ENCODE data around the gene PGBD2. TPM values are rescaled to one million over a fixed set of nuclear protein-coding genes. Genes with fewer than 3 reads are reported as not detected.

PGBD2 gene
- polyA plus RNA-seq, 2 of the 4 experiments (the other 2 are of a cell fraction): 5.6 to 7.1 TPM

DNA sequence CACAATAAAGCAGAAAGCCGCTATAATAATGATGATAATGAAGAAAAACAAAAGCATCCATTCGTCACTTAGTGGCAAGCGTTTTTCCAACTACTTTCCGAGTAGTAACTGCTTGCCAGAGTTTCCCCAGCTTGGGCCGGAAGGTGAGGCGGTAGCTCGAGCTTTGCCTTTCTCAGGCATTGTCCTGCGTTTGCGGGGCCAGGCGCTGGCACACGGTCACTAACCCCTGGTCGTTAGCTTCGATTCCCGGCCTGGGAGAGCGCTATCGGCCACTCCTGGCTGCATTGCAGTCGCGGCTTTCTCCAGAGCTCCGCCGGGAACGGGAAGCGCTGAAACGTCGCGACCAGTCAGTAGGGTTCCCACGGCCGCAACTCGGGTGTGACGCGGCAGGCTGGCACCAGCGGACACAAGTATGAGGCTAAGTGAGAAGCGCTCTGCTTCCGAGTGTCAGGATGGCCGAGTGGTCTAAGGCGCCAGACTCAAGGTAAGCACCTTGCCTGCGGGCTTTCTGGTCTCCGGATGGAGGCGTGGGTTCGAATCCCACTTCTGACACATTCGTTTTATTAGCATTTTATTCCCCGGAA is 32.5 kb upstream of the PGBD2 start (continued):
- TF ChIP-seq, protein P1, sequence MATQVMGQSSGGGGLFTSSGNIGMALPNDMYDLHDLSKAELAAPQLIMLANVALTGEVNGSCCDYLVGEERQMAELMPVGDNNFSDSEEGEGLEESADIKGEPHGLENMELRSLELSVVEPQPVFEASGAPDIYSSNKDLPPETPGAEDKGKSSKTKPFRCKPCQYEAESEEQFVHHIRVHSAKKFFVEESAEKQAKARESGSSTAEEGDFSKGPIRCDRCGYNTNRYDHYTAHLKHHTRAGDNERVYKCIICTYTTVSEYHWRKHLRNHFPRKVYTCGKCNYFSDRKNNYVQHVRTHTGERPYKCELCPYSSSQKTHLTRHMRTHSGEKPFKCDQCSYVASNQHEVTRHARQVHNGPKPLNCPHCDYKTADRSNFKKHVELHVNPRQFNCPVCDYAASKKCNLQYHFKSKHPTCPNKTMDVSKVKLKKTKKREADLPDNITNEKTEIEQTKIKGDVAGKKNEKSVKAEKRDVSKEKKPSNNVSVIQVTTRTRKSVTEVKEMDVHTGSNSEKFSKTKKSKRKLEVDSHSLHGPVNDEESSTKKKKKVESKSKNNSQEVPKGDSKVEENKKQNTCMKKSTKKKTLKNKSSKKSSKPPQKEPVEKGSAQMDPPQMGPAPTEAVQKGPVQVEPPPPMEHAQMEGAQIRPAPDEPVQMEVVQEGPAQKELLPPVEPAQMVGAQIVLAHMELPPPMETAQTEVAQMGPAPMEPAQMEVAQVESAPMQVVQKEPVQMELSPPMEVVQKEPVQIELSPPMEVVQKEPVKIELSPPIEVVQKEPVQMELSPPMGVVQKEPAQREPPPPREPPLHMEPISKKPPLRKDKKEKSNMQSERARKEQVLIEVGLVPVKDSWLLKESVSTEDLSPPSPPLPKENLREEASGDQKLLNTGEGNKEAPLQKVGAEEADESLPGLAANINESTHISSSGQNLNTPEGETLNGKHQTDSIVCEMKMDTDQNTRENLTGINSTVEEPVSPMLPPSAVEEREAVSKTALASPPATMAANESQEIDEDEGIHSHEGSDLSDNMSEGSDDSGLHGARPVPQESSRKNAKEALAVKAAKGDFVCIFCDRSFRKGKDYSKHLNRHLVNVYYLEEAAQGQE (IDR thresholded peaks at IDR 0.05): peak; percentile 68
- TF ChIP-seq, protein P2, sequence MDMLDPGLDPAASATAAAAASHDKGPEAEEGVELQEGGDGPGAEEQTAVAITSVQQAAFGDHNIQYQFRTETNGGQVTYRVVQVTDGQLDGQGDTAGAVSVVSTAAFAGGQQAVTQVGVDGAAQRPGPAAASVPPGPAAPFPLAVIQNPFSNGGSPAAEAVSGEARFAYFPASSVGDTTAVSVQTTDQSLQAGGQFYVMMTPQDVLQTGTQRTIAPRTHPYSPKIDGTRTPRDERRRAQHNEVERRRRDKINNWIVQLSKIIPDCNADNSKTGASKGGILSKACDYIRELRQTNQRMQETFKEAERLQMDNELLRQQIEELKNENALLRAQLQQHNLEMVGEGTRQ (IDR thresholded peaks at IDR 0.05): 0 out of 2 replicates have a peak, but pooled peaks have one; percentile 2
- TF ChIP-seq SREBF2 (IDR thresholded peaks at IDR 0.05): peak; percentile 91
- peak; percentile 79; the same call in 1 of the 2 replicates for TF ChIP-seq PHF8 (IDR thresholded peaks at IDR 0.05; ENCODE audit: borderline replicate concordance, low read depth)
- TF ChIP-seq, protein P3, sequence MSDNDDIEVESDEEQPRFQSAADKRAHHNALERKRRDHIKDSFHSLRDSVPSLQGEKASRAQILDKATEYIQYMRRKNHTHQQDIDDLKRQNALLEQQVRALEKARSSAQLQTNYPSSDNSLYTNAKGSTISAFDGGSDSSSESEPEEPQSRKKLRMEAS (IDR thresholded peaks at IDR 0.05): peak; percentile 69
- no peak; a peak in 2 of 5 replicates for TF ChIP-seq JUN (IDR thresholded peaks at IDR 0.05)
- no peak for TF ChIP-seq ZSCAN20 (CRISPR knock-in tag; IDR thresholded peaks at IDR 0.05)
- TF ChIP-seq FOSB (CRISPR knock-in tag; IDR thresholded peaks at IDR 0.05): no peak
- TF ChIP-seq POLR2A (IDR thresholded peaks at IDR 0.05; ENCODE audit: low read length): peak; percentile 60
- TF ChIP-seq ZNF302 (CRISPR knock-in tag; IDR thresholded peaks at IDR 0.05): no peak
- TF ChIP-seq, protein P4, sequence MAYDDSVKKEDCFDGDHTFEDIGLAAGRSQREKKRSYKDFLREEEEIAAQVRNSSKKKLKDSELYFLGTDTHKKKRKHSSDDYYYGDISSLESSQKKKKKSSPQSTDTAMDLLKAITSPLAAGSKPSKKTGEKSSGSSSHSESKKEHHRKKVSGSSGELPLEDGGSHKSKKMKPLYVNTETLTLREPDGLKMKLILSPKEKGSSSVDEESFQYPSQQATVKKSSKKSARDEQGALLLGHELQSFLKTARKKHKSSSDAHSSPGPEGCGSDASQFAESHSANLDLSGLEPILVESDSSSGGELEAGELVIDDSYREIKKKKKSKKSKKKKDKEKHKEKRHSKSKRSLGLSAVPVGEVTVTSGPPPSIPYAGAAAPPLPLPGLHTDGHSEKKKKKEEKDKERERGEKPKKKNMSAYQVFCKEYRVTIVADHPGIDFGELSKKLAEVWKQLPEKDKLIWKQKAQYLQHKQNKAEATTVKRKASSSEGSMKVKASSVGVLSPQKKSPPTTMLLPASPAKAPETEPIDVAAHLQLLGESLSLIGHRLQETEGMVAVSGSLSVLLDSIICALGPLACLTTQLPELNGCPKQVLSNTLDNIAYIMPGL (CRISPR knock-in tag; IDR thresholded peaks at IDR 0.05; ENCODE audit: borderline replicate concordance): peak; percentile 92
- peak; percentile 36; the same call in 1 of the 2 replicates for TF ChIP-seq GATA3 (IDR thresholded peaks at IDR 0.05; ENCODE audit: borderline replicate concordance)

DNA sequence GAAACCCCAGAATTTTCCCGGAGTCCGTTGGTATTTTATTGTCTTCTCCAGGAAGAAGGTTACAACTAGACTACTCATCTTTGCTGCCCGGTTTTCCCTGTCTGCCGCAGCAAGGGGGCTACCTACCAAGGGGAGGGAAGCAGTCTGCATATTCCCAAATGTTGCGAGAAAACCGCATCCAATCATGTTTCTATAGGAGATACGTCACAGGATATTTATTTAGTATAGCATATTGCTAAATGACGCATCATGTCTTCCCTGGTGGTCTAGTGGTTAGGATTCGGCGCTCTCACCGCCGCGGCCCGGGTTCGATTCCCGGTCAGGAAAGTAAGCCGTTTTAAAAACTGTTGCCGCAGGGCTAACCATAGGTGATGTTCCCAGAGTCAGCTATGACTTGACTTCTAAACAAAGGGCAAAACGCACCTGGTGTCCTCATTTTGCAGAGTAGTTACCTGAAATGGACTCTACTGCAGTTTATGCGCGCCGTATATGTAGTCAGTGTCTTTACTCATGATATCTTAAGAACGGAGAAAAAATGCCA is 32.0 kb upstream of the PGBD2 start:
- peak; percentile 66 to 91 for DNase-seq (ENCODE audit: low read depth in 1 of 2, low spot score in 1 of 2)
- Histone ChIP-seq H3K4me1 (peaks cover 6% of the 10 kb centered on the region; the same call in 2 of the 3 replicates), H3K4me3 (peak overlapping the region; percentile 54), H3K4me2 (peak overlapping the region; percentile 69), H3K9me3 (no peaks in the 10 kb centered on the region), H3K27ac (peak overlapping the region; percentile 37 to 75; a peak in 4 of 6 replicates)
- ATAC-seq: peak; percentile 78 to 83
- no peak for TF ChIP-seq HEYL (CRISPR knock-in tag; IDR thresholded peaks at IDR 0.05)
- peak; percentile 68; the same call in 1 of the 2 replicates for TF ChIP-seq RARB (CRISPR knock-in tag; IDR thresholded peaks at IDR 0.05)
- 0 out of 3 replicates have a peak, but pooled peaks have one; percentile 8 for TF ChIP-seq SMC3 (IDR thresholded peaks at IDR 0.05)
- TF ChIP-seq FOXS1 (CRISPR knock-in tag; IDR thresholded peaks at IDR 0.05): 0 out of 2 replicates have a peak, but pooled peaks have one; percentile 14
- TF ChIP-seq FOSL2 (IDR thresholded peaks at IDR 0.05): no peak
- peak; percentile 39; the same call in 1 of the 2 replicates for TF ChIP-seq FOSL2 (CRISPR knock-in tag; IDR thresholded peaks at IDR 0.05)
- peak; percentile 65 for TF ChIP-seq SREBF2 (IDR thresholded peaks at IDR 0.05)
- TF ChIP-seq NFE2L2 (conservative IDR thresholded peaks at IDR 0.05; ENCODE audit: low read length): no peak
- TF ChIP-seq HOXB5 (CRISPR knock-in tag; IDR thresholded peaks at IDR 0.05): peak; percentile 59; the same call in 1 of the 2 replicates
- peak; percentile 20; the same call in 1 of the 2 replicates for TF ChIP-seq MAZ (IDR thresholded peaks at IDR 0.05; ENCODE audit: borderline replicate concordance, low read depth, low read length)
- 0 out of 2 replicates have a peak, but pooled peaks have one; percentile 41 for TF ChIP-seq TP53 (CRISPR knock-in tag; IDR thresholded peaks at IDR 0.05)
- no peak for TF ChIP-seq POLR2AphosphoS2 (conservative IDR thresholded peaks at IDR 0.05; ENCODE audit: low read length)
- TF ChIP-seq ESRRA (IDR thresholded peaks at IDR 0.05; ENCODE audit: borderline replicate concordance, low read length): peak; percentile 50; the same call in 1 of the 2 replicates
- peak; percentile 72; the same call in 1 of the 2 replicates for TF ChIP-seq EHF (CRISPR knock-in tag; IDR thresholded peaks at IDR 0.05)
- peak; percentile 68 for FAIRE-seq
- 1% methylated on average over 23 of the region's 23 CpGs for WGBS (ENCODE audit: missing lambda C conversion rate)
- ChIA-PET CTCF (interaction anchor here (0.6 to 3.9 kb wide), 9 partner anchors 10 to 173 kb away, joined by 3 to 27 read pairs (median 3); partner anchors contain the start of genes PGBD2 and ZNF692), POLR2A (interaction anchor here (0.6 to 3.5 kb wide), 11 partner anchors 8 to 164 kb away, joined by 3 to 36 read pairs (median 11); partner anchors contain the start of genes PGBD2, SH3BP5L, ZNF672 and ZNF692)

Data from A549 (cell line).